MM.1S (cell line): Measurements from ENCODE around the gene TMEM225B.

Experiments used
- DNase-seq: peaks from one replicate; pipeline ENCODE4 v3.0.0-alpha.2; 2015
- H2AFZ ChIP-seq: fragments of 300-600 bp; sonication (generic); 2 replicates; pipeline ENCODE4 v1.6.0; 2016; ENCODE audit warnings: antibody characterized with exemption, low read length
- H3F3A ChIP-seq: fragments of 300-600 bp; sonication (generic); 2 replicates; pipeline ENCODE4 v1.6.1; 2016; ENCODE audit warnings: mild to moderate bottlenecking, antibody characterized with exemption, low read length, moderate library complexity, mixed read lengths; ENCODE audit not compliant: insufficient read depth
- H3K27ac ChIP-seq: fragments of 300-600 bp; sonication (generic); 2 replicates; pipeline ENCODE4 v1.5.1; 2016; ENCODE audit warnings: mild to moderate bottlenecking, low read length
- H3K27me3 ChIP-seq: fragments of 300-600 bp; sonication (generic); replicated peaks from 2 replicates; pipeline ENCODE4 v1.6.0; 2016; ENCODE audit warnings: low read length; ENCODE audit not compliant: insufficient read depth
- H3K36me3 ChIP-seq: fragments of 300-600 bp; sonication (generic); replicated peaks from 2 replicates; pipeline ENCODE4 v1.6.1; 2016; ENCODE audit warnings: mild to moderate bottlenecking, low read length, mixed read lengths; ENCODE audit not compliant: insufficient read depth
- H3K4me1 ChIP-seq: fragments of 300-600 bp; sonication (generic); 2 replicates; pipeline ENCODE4 v1.6.1; 2016; ENCODE audit warnings: low read length, mixed read lengths
- H3K4me2 ChIP-seq: fragments of 300-600 bp; sonication (generic); 2 replicates; pipeline ENCODE4 v1.6.0; 2016; ENCODE audit warnings: low read depth, low read length
- H3K4me3 ChIP-seq: fragments of 300-600 bp; sonication (generic); 2 replicates; pipeline ENCODE4 v1.5.1; 2016; ENCODE audit warnings: low read length, mixed read lengths
- H3K79me2 ChIP-seq: fragments of 300-600 bp; sonication (generic); 2 replicates; pipeline ENCODE4 v1.6.1; 2016; ENCODE audit warnings: mixed run types, low read length, mixed read lengths
- H3K9ac ChIP-seq: fragments of 300-600 bp; sonication (generic); 2 replicates; pipeline ENCODE4 v1.6.1; 2016; ENCODE audit warnings: low read length, mixed read lengths
- H3K9me2 ChIP-seq: fragments of 300-600 bp; sonication (generic); replicated peaks from 2 replicates; pipeline ENCODE4 v1.6.1; 2016; ENCODE audit warnings: mild to moderate bottlenecking, low read length, mixed read lengths; ENCODE audit not compliant: insufficient read depth
- H3K9me3 ChIP-seq: fragments of 300-600 bp; sonication (generic); replicated peaks from 2 replicates; pipeline ENCODE4 v1.6.1; 2016; ENCODE audit warnings: mild to moderate bottlenecking, low read length, mixed read lengths; ENCODE audit not compliant: insufficient read depth
- H4K20me1 ChIP-seq: fragments of 300-600 bp; sonication (generic); 2 replicates; pipeline ENCODE4 v1.6.1; 2016; ENCODE audit warnings: mild to moderate bottlenecking, low read length, moderate library complexity, mixed read lengths; ENCODE audit not compliant: insufficient read depth
- EZH2 ChIP-seq: fragments of 300-600 bp; sonication (generic); optimal IDR thresholded peaks from 2 replicates; pipeline ENCODE3; 2017; ENCODE audit warnings: low read depth, mild to moderate bottlenecking, antibody characterized with exemption, low read length, mixed read lengths
- EZH2phosphoT487 ChIP-seq: fragments of 300-600 bp; sonication (generic); IDR thresholded peaks from 2 replicates; pipeline ENCODE4 v1.6.1; 2018; ENCODE audit warnings: antibody characterized with exemption, low read length
- TF ChIP-seq, protein P1 (sequence below): fragments of 300-600 bp; sonication (generic); IDR thresholded peaks from 2 replicates; pipeline ENCODE4 v1.5.1; 2016; ENCODE audit warnings: antibody characterized with exemption, low read length, mixed read lengths

The TMEM225B gene

DNA sequence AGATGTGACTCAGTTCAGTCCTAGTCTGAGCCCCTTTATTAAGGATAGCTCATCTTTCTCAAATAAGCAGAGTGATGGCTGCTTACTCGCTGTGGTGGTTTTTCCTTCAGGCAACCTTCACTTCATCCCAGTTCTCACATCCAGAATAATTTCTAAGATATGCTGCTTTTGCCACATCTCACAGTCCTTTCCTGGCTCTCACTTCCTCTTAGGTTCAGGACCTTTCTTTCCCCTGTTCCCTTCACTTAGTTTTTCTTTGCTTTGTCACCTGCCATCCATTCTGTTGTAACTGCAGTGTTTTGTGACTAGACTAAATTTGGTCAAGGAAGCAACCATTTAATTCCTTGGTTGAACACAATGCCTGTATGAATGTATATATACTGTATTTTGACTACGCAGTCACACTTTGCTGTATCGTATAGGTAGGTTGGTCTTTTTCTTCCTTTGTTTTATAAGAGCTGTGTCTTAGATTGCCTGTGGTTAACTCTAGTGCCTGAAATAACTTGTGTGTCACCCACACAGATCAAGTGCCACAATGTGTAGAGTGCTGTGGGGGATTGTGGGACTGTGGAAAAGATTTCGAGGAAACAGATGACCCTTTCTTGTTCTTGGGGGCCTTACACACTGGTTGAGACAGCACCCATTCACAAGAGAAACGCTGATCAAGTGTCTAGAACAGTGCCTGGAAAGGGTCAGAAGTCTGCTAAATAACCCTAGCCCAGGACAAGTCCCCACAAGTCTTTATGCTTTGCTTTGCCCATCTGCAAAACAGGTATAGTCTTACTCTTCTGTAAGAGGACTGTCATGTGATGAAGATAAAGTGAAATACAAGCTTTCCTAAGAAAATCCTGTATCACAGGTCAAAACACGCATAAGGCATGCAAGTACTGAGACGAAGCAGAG is 37.0 kb upstream of the TMEM225B start:
- TF ChIP-seq EZH2phosphoT487, result no peak
- Histone ChIP-seq H3K36me3 (no peaks in the 10 kb centered on the region), H3K9me2 (no peaks in the 10 kb centered on the region), H3K9ac (no peak overlapping the region), H3K27me3 (no peaks in the 10 kb centered on the region), H3K27ac (no peak overlapping the region), H3K4me1 (no peaks in the 10 kb centered on the region), H4K20me1 (no peaks in the 10 kb centered on the region), H2AFZ (no peak overlapping the region), H3F3A (peaks cover 11% of the 10 kb centered on the region), H3K79me2 (no peaks in the 10 kb centered on the region), H3K4me2 (no peak overlapping the region), H3K9me3 (no peaks in the 10 kb centered on the region), H3K4me3 (no peak overlapping the region)
- no peak for DNase-seq

DNA sequence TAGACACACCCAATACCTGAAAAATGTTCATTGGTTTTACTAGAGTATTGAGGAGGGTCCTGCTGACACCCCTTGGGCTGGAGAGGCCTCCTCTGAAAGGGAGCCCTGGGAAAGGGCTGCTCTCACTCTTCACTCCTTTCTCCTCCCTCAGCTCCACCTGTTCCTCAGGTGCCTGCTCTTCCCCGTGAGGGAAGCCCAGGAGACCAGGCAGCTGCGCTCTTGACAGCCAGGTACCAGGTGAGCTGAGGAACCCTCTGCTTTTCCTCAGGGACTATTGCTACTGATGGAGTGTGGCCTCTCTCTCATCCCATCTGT is 36.4 kb upstream of the TMEM225B start:
- H3K27ac ChIP-seq, result no peak overlapping the region
- no peak overlapping the region for H3K4me2 ChIP-seq
- no peaks in the 10 kb centered on the region for H4K20me1 ChIP-seq
- TF ChIP-seq, protein P1, sequence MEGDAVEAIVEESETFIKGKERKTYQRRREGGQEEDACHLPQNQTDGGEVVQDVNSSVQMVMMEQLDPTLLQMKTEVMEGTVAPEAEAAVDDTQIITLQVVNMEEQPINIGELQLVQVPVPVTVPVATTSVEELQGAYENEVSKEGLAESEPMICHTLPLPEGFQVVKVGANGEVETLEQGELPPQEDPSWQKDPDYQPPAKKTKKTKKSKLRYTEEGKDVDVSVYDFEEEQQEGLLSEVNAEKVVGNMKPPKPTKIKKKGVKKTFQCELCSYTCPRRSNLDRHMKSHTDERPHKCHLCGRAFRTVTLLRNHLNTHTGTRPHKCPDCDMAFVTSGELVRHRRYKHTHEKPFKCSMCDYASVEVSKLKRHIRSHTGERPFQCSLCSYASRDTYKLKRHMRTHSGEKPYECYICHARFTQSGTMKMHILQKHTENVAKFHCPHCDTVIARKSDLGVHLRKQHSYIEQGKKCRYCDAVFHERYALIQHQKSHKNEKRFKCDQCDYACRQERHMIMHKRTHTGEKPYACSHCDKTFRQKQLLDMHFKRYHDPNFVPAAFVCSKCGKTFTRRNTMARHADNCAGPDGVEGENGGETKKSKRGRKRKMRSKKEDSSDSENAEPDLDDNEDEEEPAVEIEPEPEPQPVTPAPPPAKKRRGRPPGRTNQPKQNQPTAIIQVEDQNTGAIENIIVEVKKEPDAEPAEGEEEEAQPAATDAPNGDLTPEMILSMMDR, result no peak
- TF ChIP-seq EZH2, result no peak
- no peak for TF ChIP-seq EZH2phosphoT487
- H3K36me3 ChIP-seq, result no peaks in the 10 kb centered on the region
- peaks cover 11% of the 10 kb centered on the region for H3F3A ChIP-seq
- H3K9me3 ChIP-seq, result no peaks in the 10 kb centered on the region
- no peaks in the 10 kb centered on the region for H3K9me2 ChIP-seq
- H2AFZ ChIP-seq, result no peak overlapping the region
- no peak for DNase-seq
- H3K9ac ChIP-seq, result no peak overlapping the region
- H3K4me1 ChIP-seq, result no peaks in the 10 kb centered on the region
- no peak overlapping the region for H3K4me3 ChIP-seq
- no peaks in the 10 kb centered on the region for H3K27me3 ChIP-seq
- no peaks in the 10 kb centered on the region for H3K79me2 ChIP-seq

DNA sequence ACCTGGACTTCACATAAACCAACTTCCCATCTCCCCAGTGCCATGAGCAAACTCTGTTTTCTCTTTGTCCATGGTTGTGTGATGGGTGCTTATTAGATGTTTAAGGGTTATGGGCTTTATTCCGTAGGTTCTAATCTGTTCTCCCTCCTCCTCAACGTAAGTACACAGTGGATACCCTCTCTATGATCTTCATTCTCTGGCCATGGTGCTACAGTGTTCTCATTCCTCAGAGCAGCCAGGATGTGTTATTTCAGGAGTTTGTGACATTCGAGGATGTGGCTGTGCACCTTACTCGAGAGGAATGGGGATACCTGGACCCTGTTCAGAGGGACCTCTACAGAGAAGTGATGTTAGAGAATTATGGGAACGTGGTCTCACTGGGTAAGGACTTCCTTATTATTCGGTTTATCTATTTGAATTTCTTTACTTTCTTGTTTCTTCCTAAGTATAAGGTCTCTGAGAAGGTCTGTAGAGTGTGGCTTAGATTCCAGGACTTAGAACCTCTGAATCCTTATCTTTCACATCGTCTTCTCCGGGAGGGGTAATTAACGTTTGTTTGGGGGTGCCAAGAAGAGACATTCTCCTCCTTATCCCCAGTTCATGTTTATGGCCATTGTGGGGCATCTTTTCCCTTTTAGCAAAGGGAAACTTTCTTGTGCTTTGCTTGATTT is 35.8 kb upstream of the TMEM225B start:
- peaks cover 11% of the 10 kb centered on the region for H3F3A ChIP-seq
- H3K27ac ChIP-seq, result no peak overlapping the region
- no peaks in the 10 kb centered on the region for H3K4me1 ChIP-seq
- H3K27me3 ChIP-seq, result no peaks in the 10 kb centered on the region
- no peak overlapping the region for H3K4me3 ChIP-seq
- DNase-seq, result no peak
- H3K36me3 ChIP-seq, result no peaks in the 10 kb centered on the region
- H3K79me2 ChIP-seq, result no peaks in the 10 kb centered on the region
- no peaks in the 10 kb centered on the region for H3K9me2 ChIP-seq
- H3K9me3 ChIP-seq, result no peaks in the 10 kb centered on the region
- no peak for TF ChIP-seq EZH2phosphoT487
- TF ChIP-seq, protein P1, result no peak
- TF ChIP-seq EZH2, result no peak
- no peak overlapping the region for H2AFZ ChIP-seq
- H4K20me1 ChIP-seq, result no peaks in the 10 kb centered on the region
- no peak overlapping the region for H3K4me2 ChIP-seq
- no peak overlapping the region for H3K9ac ChIP-seq

DNA sequence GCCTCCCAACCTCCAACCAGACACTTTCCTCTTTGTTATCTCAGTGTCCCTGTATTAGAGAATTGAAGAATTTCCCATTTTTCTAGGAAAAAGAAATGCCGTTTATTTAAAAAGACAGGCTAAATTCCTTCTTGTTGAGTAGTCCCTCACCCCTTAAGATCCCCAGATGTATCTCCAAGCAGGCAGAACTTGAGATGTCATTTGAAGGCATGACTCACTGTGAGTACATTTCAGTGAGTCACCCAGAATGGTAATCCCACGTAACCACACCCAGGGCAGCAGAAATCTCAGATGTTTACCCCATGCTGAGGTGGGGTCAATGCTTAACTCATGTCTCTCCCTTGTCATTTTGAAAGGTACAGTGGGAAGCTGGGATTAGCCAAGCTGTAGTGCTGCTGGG is 35.2 kb upstream of the TMEM225B start:
- Histone ChIP-seq H3K36me3 (no peaks in the 10 kb centered on the region), H3K4me1 (no peaks in the 10 kb centered on the region), H3K9me3 (no peaks in the 10 kb centered on the region), H3K79me2 (no peaks in the 10 kb centered on the region), H3K27ac (no peak overlapping the region), H3K9ac (no peak overlapping the region), H2AFZ (no peak overlapping the region), H4K20me1 (no peaks in the 10 kb centered on the region), H3F3A (peaks cover 5% of the 10 kb centered on the region; the same call in 1 of the 2 replicates), H3K9me2 (no peaks in the 10 kb centered on the region), H3K4me3 (no peak overlapping the region), H3K4me2 (no peak overlapping the region), H3K27me3 (no peaks in the 10 kb centered on the region)
- TF ChIP-seq EZH2, result no peak
- TF ChIP-seq, protein P1, result no peak
- TF ChIP-seq EZH2phosphoT487, result no peak
- no peak for DNase-seq
